Measurements from ENCODE around the gene ZNF487.

The ZNF487 gene

DNA sequence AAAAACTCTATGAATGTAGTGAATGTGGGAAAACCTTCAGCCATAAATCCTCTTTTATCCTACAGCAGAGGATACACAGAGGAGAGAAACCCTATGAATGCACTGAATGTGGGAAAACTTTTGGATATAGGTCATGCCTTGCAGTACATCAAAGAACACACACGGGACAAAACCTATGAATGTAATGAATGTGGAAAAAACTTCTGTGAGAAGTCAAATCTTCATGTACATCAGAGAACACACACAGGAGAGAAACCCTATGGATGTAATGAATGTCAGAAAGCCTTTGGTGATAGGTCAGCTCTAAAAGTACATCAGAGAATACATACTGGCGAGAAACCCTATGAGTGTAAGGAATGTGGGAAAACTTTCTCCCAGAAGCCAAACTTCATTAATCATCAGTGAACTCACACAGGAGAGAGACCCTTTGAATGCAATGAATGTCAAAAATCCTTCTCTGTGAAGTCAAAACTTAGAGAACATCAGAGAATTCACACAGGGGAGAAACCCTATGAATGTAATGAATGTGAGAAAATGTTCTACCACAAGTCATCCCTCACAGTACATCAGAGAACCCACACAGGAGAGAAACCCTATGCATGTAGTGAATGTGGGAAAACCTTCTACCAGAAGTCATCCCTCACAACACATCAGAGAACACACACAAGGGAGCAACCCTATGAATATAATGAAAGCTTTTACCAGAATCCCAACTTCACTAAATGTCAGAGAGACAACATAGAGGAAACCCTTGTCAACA, 45.6 kb downstream of the ZNF487 start:
- peaks cover 41% of the 10 kb centered on the region for H3K9me3 ChIP-seq
- H3K4me1 ChIP-seq (ENCODE audit: control insufficient read depth in 1 of 2, insufficient read depth in 1 of 2, low read depth in 1 of 2, low read length in 1 of 2) = no peaks in the 10 kb centered on the region
- no peaks in the 10 kb centered on the region for H3K36me3 ChIP-seq
- no peak overlapping the region for H3K4me3 ChIP-seq (ENCODE audit: low read depth in 1 of 2, low read length in 1 of 2)
- H3K27me3 ChIP-seq = no peaks in the 10 kb centered on the region
- H3K27ac ChIP-seq = no peak overlapping the region
- TF ChIP-seq, protein P1, sequence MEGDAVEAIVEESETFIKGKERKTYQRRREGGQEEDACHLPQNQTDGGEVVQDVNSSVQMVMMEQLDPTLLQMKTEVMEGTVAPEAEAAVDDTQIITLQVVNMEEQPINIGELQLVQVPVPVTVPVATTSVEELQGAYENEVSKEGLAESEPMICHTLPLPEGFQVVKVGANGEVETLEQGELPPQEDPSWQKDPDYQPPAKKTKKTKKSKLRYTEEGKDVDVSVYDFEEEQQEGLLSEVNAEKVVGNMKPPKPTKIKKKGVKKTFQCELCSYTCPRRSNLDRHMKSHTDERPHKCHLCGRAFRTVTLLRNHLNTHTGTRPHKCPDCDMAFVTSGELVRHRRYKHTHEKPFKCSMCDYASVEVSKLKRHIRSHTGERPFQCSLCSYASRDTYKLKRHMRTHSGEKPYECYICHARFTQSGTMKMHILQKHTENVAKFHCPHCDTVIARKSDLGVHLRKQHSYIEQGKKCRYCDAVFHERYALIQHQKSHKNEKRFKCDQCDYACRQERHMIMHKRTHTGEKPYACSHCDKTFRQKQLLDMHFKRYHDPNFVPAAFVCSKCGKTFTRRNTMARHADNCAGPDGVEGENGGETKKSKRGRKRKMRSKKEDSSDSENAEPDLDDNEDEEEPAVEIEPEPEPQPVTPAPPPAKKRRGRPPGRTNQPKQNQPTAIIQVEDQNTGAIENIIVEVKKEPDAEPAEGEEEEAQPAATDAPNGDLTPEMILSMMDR (IDR thresholded peaks at IDR 0.05) = no peak

DNA sequence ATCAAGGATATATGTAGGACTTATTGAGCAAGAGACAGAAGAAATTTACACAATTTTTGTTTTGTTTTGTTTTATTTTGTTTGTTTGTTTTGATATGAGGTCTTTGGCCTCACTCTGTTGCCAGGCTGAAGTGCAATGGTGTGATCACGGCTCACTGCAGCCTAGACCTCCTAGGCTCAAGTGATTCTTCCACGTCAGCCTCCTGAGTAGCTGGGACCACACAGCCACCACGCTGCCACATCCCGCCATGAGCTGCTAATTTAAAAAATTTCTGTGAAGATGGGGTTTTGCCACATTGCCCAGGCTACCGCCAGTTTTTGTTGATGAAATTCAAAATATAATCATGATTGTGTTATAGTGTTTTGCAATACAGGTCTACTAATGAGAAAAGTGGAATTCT, 54.9 kb downstream of the ZNF487 start:
- Histone ChIP-seq H3K27me3 (no peaks in the 10 kb centered on the region), H3K4me3 (ENCODE audit: low read depth in 1 of 2, low read length in 1 of 2) (no peak overlapping the region), H3K27ac (no peak overlapping the region), H3K9me3 (no peaks in the 10 kb centered on the region), H3K36me3 (no peaks in the 10 kb centered on the region), H3K4me1 (ENCODE audit: control insufficient read depth in 1 of 2, insufficient read depth in 1 of 2, low read depth in 1 of 2, low read length in 1 of 2) (no peaks in the 10 kb centered on the region)
- TF ChIP-seq, protein P1 (IDR thresholded peaks at IDR 0.05) = no peak

DNA sequence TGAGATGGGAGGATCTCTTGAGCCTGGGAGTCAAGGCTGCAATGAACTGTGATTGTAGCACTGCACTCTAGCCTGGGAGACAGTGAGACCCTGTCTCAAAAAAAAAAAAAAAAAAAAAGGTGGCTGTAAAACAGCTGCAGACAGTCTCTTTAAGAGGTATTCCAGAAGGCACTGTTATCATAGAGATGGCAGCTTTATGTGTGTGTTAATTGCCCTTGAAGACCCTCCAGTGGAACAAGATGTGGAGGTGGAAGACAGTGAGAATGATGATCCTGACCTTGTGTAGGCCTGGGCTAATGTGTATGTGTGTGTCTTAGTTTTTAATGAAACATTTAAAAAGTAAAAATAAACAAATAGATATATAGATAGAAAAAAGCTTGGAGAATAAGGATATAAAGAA, 66.0 kb downstream of the ZNF487 start:
- Histone ChIP-seq H3K27me3 (no peaks in the 10 kb centered on the region), H3K27ac (no peak overlapping the region), H3K36me3 (no peaks in the 10 kb centered on the region), H3K4me3 (ENCODE audit: low read depth in 1 of 2, low read length in 1 of 2) (no peak overlapping the region), H3K4me1 (ENCODE audit: control insufficient read depth in 1 of 2, insufficient read depth in 1 of 2, low read depth in 1 of 2, low read length in 1 of 2) (no peaks in the 10 kb centered on the region), H3K9me3 (no peaks in the 10 kb centered on the region)
- TF ChIP-seq, protein P1 (IDR thresholded peaks at IDR 0.05) = no peak

DNA sequence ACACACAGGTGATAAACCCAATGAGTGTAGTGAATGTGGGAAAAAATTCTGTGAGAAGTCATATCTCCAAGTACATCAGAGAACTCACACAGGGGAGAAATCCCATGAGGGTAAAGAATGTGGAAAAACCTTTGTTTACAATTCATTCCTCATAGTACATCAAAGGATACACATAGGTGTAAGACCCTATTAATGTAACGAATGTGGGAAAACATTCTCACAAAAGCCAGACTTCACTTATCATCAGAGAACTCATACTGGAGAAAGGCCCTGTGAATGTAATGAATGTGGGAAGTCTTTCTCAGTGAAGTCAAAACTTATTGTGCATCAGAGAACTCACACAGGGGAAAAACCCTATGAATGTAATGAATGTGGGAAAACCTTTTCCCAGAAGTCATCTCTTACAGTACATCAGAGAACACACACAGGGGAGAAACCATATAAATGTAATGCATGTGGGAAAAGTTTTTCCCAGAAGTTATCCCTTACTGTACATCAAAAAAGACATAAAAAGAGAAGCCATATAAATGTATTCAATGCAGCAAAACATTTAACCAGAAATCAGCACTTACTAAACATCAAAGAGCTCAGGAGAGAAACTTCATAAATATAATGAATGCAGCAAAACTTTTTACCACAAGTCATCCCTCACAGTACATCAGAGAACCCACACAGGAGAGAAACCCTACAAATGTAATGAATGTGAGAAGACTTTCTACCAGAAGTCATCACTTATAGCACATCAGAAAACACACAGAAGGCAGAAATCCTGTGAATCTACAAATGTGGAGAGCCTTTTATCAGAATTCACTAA, 87.7 kb downstream of the ZNF487 start:
- no peak overlapping the region for H3K4me3 ChIP-seq (ENCODE audit: low read depth in 1 of 2, low read length in 1 of 2)
- no peak overlapping the region for H3K27ac ChIP-seq
- no peaks in the 10 kb centered on the region for H3K27me3 ChIP-seq
- H3K9me3 ChIP-seq = peaks cover 48% of the 10 kb centered on the region
- H3K36me3 ChIP-seq = no peaks in the 10 kb centered on the region
- TF ChIP-seq, protein P1 (IDR thresholded peaks at IDR 0.05) = no peak
- no peaks in the 10 kb centered on the region for H3K4me1 ChIP-seq (ENCODE audit: control insufficient read depth in 1 of 2, insufficient read depth in 1 of 2, low read depth in 1 of 2, low read length in 1 of 2)
